ENCODE results near the gene BARX2.
"Not testable (repeated sequence)": the region's sequence is repeated elsewhere in the genome, so short reads cannot be mapped to it uniquely, and the experiment has no call there.

The BARX2 gene, protein sequence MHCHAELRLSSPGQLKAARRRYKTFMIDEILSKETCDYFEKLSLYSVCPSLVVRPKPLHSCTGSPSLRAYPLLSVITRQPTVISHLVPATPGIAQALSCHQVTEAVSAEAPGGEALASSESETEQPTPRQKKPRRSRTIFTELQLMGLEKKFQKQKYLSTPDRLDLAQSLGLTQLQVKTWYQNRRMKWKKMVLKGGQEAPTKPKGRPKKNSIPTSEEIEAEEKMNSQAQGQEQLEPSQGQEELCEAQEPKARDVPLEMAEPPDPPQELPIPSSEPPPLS

DNA sequence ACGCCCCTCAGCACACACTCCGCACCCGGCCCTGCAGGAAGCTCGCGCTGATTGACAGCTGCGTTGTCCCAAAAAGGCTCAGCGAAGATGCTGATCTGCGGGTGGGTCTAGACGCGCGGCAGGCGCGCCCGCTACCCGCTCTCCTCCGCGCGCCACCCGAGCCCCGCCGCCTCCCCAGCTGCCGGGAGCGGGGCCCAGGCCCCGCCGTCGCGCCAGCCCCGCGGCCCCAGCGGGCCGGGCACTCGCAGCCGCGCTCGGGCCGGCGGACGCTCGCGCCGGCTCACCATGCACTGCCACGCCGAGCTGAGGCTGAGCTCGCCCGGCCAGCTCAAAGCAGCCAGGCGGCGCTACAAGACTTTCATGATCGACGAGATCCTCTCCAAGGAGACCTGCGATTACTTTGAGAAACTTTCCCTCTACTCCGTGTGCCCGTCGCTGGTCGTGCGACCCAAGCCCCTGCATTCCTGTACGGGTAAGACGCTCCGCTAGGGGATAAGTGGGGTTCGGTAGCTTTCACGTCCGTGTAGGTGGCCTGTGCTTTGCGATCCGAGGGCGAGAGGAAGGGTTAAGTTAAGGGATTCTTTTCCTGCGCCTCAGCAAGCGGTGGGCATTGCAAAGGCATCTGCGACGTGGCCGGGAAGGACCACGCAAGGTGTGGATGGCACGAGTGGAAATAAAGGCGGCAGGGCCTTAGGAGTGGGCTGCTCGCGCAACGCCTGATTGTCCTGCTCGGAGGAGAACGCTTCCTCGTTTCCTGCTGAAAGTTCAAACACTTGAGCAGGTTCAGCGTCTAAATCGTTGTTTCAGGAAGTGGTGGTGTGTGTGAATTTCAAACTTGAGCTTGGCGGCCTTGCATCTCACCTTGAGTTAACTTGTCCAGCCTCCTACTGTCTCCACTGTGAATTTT, at the start of gene BARX2:
TSS of gene BARX2 (plus strand) at position 98 of the 907 bp plus-strand sequence. CDS start at position 286, 188 bp downstream.
- TF ChIP-seq, protein P1, sequence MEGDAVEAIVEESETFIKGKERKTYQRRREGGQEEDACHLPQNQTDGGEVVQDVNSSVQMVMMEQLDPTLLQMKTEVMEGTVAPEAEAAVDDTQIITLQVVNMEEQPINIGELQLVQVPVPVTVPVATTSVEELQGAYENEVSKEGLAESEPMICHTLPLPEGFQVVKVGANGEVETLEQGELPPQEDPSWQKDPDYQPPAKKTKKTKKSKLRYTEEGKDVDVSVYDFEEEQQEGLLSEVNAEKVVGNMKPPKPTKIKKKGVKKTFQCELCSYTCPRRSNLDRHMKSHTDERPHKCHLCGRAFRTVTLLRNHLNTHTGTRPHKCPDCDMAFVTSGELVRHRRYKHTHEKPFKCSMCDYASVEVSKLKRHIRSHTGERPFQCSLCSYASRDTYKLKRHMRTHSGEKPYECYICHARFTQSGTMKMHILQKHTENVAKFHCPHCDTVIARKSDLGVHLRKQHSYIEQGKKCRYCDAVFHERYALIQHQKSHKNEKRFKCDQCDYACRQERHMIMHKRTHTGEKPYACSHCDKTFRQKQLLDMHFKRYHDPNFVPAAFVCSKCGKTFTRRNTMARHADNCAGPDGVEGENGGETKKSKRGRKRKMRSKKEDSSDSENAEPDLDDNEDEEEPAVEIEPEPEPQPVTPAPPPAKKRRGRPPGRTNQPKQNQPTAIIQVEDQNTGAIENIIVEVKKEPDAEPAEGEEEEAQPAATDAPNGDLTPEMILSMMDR (IDR thresholded peaks at IDR 0.05; ENCODE audit: low read depth, low read length): peak; percentile 58
- peak; percentile 61 to 70 for DNase-seq (ENCODE audit: low read depth in 2 of 2)
- H3K4me3 ChIP-seq (replicated peaks in 1 of 2; ENCODE audit: low read depth in 2 of 2, low read length in 2 of 2): no peak within 1 kb of the TSS

DNA sequence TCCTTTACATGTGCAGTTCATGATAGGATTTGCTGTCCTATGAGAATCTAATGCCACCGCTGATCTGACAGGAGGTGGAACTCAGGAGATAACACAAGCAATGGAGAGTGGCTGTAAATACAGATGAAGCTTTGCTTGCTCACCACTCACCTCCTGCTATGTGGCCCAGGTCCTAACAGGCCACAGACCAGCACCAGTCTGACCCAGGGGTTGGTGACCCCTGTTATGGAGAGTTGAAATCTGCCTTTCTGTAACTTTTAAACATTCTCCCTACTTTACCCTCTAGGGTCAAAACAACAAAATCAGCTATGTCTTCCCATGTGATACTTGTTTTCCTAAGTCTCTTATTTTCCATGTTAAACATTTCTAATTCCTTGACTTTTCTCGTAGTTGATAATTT, 48.7 kb upstream of the BARX2 start:
- TF ChIP-seq, protein P1 (IDR thresholded peaks at IDR 0.05; ENCODE audit: low read depth, low read length): no peak
- no peak for DNase-seq (ENCODE audit: low read depth in 2 of 2)
- H3K4me3 ChIP-seq (replicated peaks in 1 of 2; ENCODE audit: low read depth in 2 of 2, low read length in 2 of 2): no peak overlapping the region

DNA sequence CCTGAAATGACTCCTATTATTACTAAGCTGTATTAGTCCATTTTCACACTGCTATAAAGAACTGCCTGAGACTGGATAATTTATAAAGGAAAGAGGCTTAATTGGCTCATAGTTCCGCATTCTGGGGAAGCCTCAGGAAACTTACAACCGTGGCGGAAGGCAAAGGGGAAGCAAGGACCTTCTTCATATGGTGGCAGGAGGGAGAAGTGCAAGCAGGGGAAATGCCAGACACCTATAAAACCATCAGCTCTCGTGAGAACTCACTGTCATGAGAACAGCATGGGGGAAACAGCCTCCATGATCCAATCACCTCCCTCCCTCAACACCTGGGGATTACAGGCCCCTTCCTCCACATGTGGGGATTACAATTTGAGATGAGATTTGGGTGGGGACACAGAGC, 47.9 kb upstream of the BARX2 start:
- H3K4me3 ChIP-seq (replicated peaks in 1 of 2; ENCODE audit: low read depth in 2 of 2, low read length in 2 of 2); DNase-seq (ENCODE audit: low read depth in 2 of 2): not testable (repeated sequence)

DNA sequence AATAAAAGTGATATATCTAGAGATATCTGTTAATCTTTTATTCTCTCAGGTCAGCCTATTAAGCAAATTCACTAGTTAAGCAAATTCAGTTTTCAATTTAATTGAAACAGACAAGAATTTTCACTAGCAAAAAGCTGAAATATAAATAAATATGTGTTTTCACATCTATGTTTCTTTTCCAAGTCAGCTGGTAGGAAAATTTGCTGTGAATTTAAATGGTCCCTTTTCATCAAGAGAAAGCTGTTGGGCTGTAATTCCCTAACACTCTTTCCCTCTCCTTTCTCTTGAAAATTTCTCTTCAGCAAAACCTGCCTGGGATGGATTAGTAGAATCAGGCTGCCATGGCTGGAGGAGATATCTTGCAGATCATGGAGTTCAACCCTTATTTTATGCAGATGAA, 46.9 kb upstream of the BARX2 start:
- DNase-seq (ENCODE audit: low read depth in 2 of 2): no peak
- TF ChIP-seq, protein P1 (IDR thresholded peaks at IDR 0.05; ENCODE audit: low read depth, low read length): no peak

DNA sequence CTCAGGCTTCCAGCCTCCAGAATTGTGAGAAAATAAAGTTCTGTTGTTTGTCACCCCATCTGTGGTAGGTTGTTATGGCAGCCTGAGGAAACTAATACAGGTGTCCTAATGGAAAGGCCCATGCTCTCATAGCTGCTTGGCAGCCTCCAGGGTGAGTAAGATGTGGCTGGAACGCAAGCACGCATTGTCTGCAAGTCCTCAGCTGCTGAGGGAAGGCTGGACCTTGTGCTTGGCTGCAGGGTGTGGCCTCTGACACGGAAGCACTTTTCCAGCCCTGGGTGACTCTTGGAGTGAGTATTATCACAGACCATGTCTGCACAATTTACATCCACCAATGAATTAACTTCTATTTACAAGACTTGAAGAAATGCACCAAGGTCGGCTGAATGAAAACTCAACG, 44.4 kb upstream of the BARX2 start:
- no peak overlapping the region for H3K4me3 ChIP-seq (replicated peaks in 1 of 2; ENCODE audit: low read depth in 2 of 2, low read length in 2 of 2)
- TF ChIP-seq, protein P1 (IDR thresholded peaks at IDR 0.05; ENCODE audit: low read depth, low read length): no peak
- DNase-seq (ENCODE audit: low read depth in 2 of 2): peak in 1 of 2 donors; percentile 73

More for the DNA sequence above, 46.9 kb upstream of the BARX2 start:
- no peak overlapping the region for H3K4me3 ChIP-seq (replicated peaks in 1 of 2; ENCODE audit: low read depth in 2 of 2, low read length in 2 of 2)

DNA sequence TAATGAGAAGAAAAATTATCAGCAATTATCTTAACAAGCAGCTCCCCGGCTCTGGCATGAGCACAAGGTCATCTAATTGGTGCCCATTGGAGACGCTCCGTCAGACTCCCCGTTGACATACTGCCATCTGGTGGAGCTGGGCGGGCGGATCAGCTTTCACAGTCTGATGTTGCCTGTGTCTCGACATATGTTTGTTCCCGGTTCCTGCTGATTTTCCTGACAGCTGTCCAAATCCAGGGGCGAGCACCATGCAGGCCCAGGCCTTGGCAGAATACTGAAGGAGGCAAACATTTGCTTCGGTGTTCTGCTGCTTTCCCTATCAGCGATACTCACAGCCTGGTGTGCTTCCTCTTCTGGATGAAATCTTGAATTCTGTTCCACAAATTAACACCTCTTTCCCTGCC, 43.8 kb upstream of the BARX2 start:
- no peak overlapping the region for H3K4me3 ChIP-seq (replicated peaks in 1 of 2; ENCODE audit: low read depth in 2 of 2, low read length in 2 of 2)
- TF ChIP-seq, protein P1 (IDR thresholded peaks at IDR 0.05; ENCODE audit: low read depth, low read length): peak; percentile 94
- DNase-seq (ENCODE audit: low read depth in 2 of 2): peak; percentile 78 to 80

DNA sequence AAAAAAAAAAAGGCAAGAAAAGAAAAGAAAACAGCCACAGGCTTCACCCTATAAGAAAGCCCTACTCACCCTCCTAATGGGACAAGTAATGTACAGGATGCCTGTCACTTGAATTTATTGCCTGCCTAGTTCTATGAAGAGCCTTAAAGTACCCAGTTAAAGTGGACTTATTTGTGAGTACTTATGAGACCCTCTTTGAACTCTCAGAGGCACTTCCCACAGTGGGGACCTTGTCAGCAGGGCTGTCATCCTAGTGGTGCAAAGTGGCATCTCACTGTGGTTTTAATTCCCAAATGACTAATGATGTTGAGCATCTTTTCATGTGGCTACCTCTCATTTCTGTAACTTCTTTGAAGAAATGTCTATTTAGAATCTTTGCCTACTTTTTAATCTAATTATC, 41.8 kb upstream of the BARX2 start:
- DNase-seq (ENCODE audit: low read depth in 2 of 2): no peak
- no peak overlapping the region for H3K4me3 ChIP-seq (replicated peaks in 1 of 2; ENCODE audit: low read depth in 2 of 2, low read length in 2 of 2)
- TF ChIP-seq, protein P1 (IDR thresholded peaks at IDR 0.05; ENCODE audit: low read depth, low read length): peak; percentile 18

DNA sequence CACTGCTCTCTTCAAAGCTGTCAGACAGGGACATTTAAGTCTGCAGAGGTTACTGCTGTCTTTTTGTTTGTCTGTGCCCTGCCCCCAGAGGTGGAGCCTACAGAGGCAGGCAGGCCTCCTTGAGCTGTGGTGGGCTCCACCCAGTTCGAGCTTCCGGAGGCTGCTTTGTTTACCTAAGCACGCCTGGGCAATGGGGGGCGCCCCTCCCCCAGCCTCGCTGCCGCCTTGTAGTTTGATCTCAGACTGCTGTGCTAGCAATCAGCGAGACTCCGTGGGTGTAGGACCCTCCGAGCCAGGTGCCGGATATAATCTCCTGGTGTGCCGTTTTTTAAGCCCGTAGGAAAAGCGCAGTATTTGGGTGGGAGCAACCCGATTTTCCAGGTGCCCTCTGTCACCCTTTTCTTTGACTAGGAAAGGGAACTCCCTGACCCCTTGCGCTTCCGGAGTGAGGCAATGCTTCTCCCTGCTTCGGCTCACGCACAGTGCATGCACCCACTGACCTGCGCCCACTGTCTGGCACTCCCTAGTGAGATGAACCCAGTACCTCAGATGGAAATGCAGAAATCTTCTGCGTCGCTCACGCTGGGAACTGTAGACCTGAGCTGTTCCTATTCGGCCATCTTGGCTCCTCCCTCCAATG, 31.2 kb upstream of the BARX2 start:
- DNase-seq (ENCODE audit: low read depth in 2 of 2); H3K4me3 ChIP-seq (replicated peaks in 1 of 2; ENCODE audit: low read depth in 2 of 2, low read length in 2 of 2): not testable (repeated sequence)
